HPDE6-E6E7 (cell line): ENCODE data around the gene CACNA2D3.
"Not testable (repeated sequence)": the region's sequence is repeated elsewhere in the genome, so short reads cannot be mapped to it uniquely, and the experiment has no call there.

Experiments used
- DNase-seq: peaks from one replicate; pipeline ENCODE4 v3.0.0; 2011; ENCODE audit warnings: missing footprints; ENCODE audit errors: extremely low spot score

The CACNA2D3 gene

DNA sequence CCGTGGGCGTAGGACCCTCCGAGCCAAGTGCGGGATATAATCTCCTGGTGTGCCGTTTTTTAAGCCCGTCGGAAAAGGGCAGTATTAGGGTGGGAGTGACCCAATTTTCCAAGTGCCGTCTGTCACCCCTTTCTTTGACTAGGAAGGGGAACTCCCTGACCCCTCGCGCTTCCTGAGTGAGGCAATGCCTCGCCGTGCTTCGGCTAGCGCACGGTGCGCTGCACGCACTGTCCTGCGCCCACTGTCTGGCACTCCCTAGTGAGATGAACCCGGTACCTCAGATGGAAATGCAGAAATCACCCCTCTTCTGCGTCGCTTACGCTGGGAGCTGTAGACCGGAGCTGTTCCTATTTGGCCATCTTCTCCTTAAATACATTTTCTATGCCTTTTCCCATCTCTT is 342.2 kb downstream of the CACNA2D3 start:
- DNase-seq = not testable (repeated sequence)

- DNase-seq = no peak
Observed at GRCh38 chr3:54476891-54477290, 354.5 kb downstream of the CACNA2D3 start.

GRCh38 chr3:54481606-54482365 is 359.4 kb downstream of the CACNA2D3 start:
- DNase-seq = no peak

GRCh38 chr3:54484334-54484733 is 362.0 kb downstream of the CACNA2D3 start:
- no peak for DNase-seq

DNA sequence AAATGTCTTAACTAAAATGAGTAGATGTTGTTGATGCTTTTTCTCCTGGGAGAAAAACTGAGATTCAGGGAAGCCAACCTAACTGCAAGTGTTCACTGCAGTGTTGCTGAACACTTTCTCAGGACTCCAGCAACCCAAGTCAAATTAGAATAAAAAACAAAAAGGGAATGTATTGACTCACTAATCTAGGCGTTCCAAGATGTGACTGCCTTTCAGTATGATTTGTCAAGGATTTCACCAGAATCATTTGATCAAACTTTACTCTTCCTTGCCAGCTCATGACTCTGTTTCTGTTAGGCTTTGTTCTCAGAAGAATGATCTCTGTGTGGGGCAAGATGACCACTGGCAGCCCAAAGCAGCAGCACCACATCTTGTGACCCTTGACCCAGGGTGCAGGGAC is 364.0 kb downstream of the CACNA2D3 start:
- no peak for DNase-seq

DNA sequence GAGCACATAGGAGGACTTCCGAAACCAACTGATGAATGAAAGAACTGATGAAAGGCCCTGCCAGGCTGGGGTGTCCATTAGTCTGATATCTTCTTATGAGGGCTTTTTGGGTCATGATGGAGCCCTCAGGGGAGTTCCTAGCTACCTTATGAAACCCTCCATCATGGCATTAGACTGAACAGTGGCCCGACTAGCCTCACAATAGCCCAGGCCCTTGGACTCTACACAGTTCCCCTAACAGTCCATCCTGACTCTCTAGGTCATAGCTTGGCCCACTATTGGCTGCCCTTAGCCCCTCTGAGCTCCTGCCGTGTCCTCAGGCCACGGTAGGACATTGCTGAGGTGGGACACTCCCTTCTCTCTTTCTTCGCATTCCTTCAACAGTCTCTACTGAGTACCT is 365.9 kb downstream of the CACNA2D3 start:
- DNase-seq = no peak

DNA sequence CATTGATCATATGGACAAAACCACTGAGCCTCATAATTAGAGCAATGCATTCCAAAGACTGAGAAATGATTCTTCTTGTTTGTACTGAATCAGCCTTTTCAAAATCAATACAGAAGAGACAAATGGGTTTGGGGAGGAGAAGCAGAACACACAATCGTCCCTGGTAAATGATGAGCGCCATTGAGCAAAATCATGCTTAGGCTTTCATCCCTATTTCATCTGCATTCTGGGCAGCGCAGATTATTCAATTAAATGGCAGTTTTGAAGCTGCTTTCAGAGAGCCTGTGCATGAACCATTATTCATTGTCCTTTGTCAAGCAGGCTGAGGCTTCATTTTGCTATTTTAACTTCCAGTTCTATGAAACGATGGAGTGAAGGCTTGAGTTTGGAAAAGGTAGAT is 371.9 kb downstream of the CACNA2D3 start:
- no peak for DNase-seq

DNA sequence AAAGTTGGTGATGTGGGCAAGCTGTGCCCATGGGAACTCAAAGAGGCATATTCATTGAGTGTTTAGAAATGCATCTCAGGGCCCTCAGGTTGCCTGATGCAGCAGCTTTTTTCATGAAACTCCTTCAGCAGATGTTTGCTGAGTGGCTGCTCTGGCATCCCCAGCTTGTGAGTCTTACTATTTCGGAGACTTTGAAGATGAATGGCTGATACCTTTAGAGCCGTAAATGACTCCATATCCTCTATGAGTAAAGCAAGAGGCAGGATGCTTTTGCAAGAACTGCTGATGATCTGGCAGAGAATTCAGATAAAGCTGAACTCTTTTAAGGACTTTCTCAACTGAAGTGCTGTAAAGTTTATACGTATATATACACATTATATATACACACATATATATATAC is 384.3 kb downstream of the CACNA2D3 start:
- no peak for DNase-seq

- DNase-seq = no peak
Observed at GRCh38 chr3:54507876-54508460, 385.6 kb downstream of the CACNA2D3 start.

GRCh38 chr3:54510506-54510905 is 388.2 kb downstream of the CACNA2D3 start:
- DNase-seq = no peak

DNA sequence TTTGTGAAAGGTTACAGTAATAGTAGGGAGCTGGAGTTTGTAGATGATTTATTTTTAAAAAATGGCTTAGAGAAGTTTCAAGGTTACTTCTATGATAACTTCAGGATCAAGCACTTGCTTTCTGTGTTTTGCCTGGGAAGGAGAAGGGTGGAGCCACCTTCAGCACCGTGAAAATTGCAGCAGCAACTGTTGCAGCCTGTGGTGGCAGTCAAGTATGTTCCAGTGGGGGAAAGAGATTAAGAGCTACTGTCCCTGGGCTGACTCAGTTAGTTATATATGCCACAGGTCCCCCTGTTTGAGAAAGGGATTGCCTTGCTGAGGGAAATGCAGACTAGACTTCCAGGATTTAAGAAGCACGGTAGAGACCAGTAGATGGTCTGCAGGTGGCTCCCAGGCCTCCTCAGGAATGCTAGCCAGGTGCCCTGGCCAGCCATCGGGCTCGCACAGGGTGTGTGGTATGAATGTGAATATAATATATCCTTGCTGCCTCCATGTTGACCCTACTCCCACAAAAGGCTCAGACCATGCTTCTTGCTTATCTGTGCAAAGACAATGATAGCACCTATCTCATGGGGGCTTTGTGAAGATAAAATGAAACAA is 389.5 kb downstream of the CACNA2D3 start:
- no peak for DNase-seq

DNA sequence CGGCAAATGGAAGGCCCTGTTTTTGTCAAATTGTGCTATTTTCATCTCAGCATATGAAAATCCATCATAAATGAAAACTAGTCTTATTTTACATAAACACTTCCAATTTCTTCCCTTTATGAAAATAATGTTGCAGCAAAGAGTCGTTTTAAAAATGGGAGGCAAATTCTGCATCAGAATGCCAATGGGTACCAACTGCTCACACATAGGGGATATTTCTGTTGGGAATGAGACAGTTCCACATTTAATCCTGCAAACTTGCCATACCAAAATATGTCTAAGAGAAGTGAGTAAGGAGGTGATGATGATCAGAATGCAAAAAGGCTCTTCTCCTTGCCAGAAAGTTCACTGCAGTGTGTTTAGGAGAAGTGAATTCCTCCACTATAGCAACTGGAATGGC is 391.7 kb downstream of the CACNA2D3 start:
- no peak for DNase-seq

DNA sequence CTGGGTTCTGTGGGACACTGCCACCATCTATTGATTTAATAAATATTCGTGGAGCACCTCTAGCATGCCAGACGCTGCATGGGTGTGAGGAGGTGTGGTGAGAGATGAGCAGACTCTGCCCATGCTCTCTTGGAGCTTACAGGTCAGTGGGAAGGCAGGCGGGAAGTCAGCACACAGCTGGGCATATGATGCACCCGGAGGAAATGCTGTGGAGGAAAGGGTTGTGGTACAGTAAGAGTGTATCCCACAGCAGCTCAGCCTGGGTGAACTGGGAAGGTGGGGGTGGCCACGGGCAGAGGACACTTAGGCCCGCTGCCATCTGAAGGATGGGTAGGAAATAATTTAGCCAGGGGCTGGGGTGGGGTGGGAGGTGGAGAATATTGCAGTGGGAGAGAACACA is 392.1 kb downstream of the CACNA2D3 start:
- no peak for DNase-seq

DNA sequence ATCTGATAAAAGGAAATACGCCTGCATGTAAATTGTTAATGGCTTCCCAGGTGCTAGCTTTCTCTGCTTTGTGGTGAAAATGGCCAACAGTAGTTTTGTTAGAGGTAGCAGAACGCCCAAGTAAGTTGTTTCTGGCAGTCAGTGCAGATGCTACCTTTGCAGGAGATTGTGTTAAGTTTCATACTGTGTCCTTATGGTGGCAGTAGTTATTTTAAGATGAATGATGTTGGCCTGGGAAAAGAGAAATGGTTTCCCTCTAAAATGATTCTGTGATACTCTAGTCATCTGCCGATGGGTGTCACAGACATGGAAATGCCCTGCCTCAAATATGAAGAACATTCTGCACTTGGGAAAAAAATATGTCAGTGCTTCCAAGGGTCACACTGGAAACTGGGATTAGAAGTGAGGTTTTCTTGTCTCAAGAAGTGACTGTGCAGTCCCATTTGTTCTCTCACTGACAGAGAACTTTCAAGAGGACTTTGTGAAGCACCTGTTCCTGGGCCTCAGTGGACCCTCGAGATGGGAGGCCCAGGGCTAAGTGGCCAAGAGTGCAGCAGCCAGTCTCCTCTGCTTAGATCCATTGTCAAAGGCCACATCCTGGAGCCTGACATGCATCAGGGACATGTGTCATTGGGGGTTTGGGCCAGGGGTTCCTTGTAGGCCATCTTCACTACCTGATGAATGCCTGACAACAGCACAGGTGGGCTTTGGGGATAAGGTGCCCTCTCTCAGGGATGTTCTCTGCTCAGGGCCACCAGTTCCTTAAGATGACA is 393.3 kb downstream of the CACNA2D3 start:
- no peak for DNase-seq

- DNase-seq = no peak
Observed at GRCh38 chr3:54517424-54517823, 395.1 kb downstream of the CACNA2D3 start.

- no peak for DNase-seq
Observed at GRCh38 chr3:54518011-54518675, 395.8 kb downstream of the CACNA2D3 start.

GRCh38 chr3:54519493-54519892 is 397.1 kb downstream of the CACNA2D3 start:
- DNase-seq = no peak

- no peak for DNase-seq
Observed at GRCh38 chr3:54520060-54520459, 397.7 kb downstream of the CACNA2D3 start.

- DNase-seq = no peak
Observed at GRCh38 chr3:54527521-54527920, 405.2 kb downstream of the CACNA2D3 start.

DNA sequence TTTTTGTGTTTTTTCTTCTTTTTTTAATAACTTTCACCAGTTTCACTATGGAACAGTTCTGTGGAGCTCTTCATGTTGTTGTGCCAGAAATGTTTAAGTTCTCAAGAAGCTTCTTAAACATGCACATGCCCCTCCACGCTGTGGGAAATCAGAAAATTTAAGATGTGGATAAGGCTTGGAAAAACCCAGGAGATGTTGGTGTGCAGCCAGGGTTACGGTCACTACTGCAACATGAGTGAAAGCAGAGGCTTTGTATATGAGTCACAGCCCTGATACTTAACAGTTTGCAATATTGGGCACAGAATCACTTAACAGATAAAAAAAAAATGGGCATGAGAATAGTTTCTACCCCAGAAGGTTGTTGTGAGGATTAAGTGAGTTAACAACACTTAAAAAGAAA is 405.6 kb downstream of the CACNA2D3 start:
- no peak for DNase-seq

- no peak for DNase-seq
Observed at GRCh38 chr3:54528668-54529067, 406.3 kb downstream of the CACNA2D3 start.

GRCh38 chr3:54530091-54530490 is 407.7 kb downstream of the CACNA2D3 start:
- DNase-seq = no peak
